Measurements from ENCODE around the gene SOAT2.
A peak's percentile ranks its signal among the peaks of the same experiment; 100 is the strongest.

Gene SOAT2

DNA sequence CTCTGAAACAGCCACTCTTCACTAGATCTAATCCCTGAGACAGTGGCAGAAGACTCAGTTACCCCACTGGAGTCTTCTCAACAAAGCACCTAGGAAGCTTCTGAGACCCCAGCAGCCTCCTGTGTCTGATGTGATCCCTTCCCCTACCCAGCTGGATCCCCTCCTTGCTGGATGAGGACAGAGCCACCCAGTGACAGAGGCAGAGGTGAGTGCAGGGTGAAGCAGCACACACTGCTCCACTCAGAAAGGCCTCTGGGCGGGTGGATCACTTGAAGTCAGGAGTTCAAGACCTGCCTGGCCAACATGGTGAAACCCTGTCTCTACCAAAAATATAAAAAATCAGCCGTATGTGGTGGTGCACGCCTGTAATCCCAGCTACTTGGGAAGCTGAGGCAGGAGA is 26.8 kb upstream of the SOAT2 start:
- TF ChIP-seq EZH2 (IDR thresholded peaks at IDR 0.05; ENCODE audit: borderline replicate concordance, low read length): no peak
- TF ChIP-seq, protein P1, sequence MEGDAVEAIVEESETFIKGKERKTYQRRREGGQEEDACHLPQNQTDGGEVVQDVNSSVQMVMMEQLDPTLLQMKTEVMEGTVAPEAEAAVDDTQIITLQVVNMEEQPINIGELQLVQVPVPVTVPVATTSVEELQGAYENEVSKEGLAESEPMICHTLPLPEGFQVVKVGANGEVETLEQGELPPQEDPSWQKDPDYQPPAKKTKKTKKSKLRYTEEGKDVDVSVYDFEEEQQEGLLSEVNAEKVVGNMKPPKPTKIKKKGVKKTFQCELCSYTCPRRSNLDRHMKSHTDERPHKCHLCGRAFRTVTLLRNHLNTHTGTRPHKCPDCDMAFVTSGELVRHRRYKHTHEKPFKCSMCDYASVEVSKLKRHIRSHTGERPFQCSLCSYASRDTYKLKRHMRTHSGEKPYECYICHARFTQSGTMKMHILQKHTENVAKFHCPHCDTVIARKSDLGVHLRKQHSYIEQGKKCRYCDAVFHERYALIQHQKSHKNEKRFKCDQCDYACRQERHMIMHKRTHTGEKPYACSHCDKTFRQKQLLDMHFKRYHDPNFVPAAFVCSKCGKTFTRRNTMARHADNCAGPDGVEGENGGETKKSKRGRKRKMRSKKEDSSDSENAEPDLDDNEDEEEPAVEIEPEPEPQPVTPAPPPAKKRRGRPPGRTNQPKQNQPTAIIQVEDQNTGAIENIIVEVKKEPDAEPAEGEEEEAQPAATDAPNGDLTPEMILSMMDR (IDR thresholded peaks at IDR 0.05; ENCODE audit: low read length): no peak
- Histone ChIP-seq H4K20me1 (ENCODE audit: insufficient read depth, low read length) (no peaks in the 10 kb centered on the region), H3K27ac (ENCODE audit: low read depth, low read length, poor library complexity, severe bottlenecking) (no peak overlapping the region)

GRCh38 chr12:53077030-53077429 is 26.3 kb upstream of the SOAT2 start:
- Histone ChIP-seq H3K4me3 (ENCODE audit: low read depth, low read length, poor library complexity, severe bottlenecking) (no peak overlapping the region), H4K20me1 (ENCODE audit: insufficient read depth, low read length) (no peaks in the 10 kb centered on the region), H3K27ac (ENCODE audit: low read depth, low read length, poor library complexity, severe bottlenecking) (no peak overlapping the region), H3K4me1 (ENCODE audit: insufficient read depth, low read length, severe bottlenecking) (peaks cover 20% of the 10 kb centered on the region), H3K9me3 (ENCODE audit: low read length) (no peaks in the 10 kb centered on the region), H3K79me2 (ENCODE audit: insufficient read depth, low read length) (no peaks in the 10 kb centered on the region), H3F3A (ENCODE audit: insufficient read depth, low read length) (no peaks in the 10 kb centered on the region), H3K9me2 (ENCODE audit: low read depth, low read length) (no peaks in the 10 kb centered on the region), H3K27me3 (ENCODE audit: insufficient read depth, low read length) (0 out of 2 replicates have a peak, but pooled peaks cover 4% of the 10 kb centered on the region), H3K4me2 (ENCODE audit: low read length) (no peak overlapping the region), H3K9ac (ENCODE audit: low read length) (no peak overlapping the region), H2AFZ (ENCODE audit: low read length) (no peak overlapping the region), H3K36me3 (ENCODE audit: insufficient read depth, low read length) (peaks cover 25% of the 10 kb centered on the region)
- no peak for TF ChIP-seq EZH2 (IDR thresholded peaks at IDR 0.05; ENCODE audit: borderline replicate concordance, low read length)
- TF ChIP-seq, protein P1 (IDR thresholded peaks at IDR 0.05; ENCODE audit: low read length): no peak

More for the DNA sequence above, 26.8 kb upstream of the SOAT2 start:
- no peak overlapping the region for H2AFZ ChIP-seq (ENCODE audit: low read length)
- H3K4me3 ChIP-seq (ENCODE audit: low read depth, low read length, poor library complexity, severe bottlenecking): no peak overlapping the region
- peaks cover 25% of the 10 kb centered on the region for H3K36me3 ChIP-seq (ENCODE audit: insufficient read depth, low read length)
- no peak overlapping the region for H3K9ac ChIP-seq (ENCODE audit: low read length)
- no peaks in the 10 kb centered on the region for H3K9me3 ChIP-seq (ENCODE audit: low read length)
- H3K27me3 ChIP-seq (ENCODE audit: insufficient read depth, low read length): 0 out of 2 replicates have a peak, but pooled peaks cover 4% of the 10 kb centered on the region
- H3K9me2 ChIP-seq (ENCODE audit: low read depth, low read length): no peaks in the 10 kb centered on the region
- H3K4me1 ChIP-seq (ENCODE audit: insufficient read depth, low read length, severe bottlenecking): peaks cover 20% of the 10 kb centered on the region
- H3F3A ChIP-seq (ENCODE audit: insufficient read depth, low read length): no peaks in the 10 kb centered on the region
- no peaks in the 10 kb centered on the region for H3K79me2 ChIP-seq (ENCODE audit: insufficient read depth, low read length)
- no peak overlapping the region for H3K4me2 ChIP-seq (ENCODE audit: low read length)

DNA sequence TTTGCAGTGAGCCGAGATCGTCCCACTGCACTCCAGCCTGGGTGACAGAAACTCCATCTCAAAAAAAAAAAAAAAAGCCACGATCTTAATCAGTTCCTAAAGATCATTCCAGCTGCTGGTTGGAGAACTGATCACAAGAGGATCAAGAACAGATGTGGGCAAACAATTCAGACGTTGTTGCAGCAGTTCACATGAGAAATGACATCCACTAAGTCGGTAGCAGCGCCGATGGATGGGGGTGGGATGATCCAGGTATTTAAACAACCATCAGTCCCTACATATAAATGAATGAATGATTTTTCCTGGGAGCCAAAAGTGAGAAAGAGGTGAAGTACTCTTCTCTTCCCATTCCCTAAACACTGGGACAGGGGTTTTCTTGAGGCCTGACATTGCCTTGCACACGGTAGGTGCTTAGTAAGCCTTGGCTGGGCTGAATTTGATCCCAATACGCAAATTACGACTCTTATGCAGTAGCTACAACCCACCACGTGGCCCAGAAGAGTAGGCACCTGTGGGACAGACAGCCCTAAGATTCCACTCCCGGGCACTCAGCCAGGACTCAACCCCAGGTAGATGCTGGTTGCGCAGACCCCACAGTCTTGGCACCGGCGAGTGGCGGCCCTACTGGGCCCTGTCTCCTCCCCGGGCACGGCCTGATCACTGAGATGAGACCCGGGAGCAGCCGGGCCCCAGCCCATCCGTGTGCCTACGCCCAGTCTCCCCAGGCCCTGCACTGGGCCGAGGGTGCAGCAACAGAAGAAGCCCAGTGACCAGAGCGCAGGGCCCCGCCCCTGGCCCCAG is 24.7 kb upstream of the SOAT2 start:
- no peaks in the 10 kb centered on the region for H3F3A ChIP-seq (ENCODE audit: insufficient read depth, low read length)
- TF ChIP-seq, protein P1 (IDR thresholded peaks at IDR 0.05; ENCODE audit: low read length): no peak
- no peak for TF ChIP-seq EZH2 (IDR thresholded peaks at IDR 0.05; ENCODE audit: borderline replicate concordance, low read length)
- no peaks in the 10 kb centered on the region for H3K9me3 ChIP-seq (ENCODE audit: low read length)
- peaks cover 15% of the 10 kb centered on the region for H3K4me1 ChIP-seq (ENCODE audit: insufficient read depth, low read length, severe bottlenecking)
- peak overlapping the region; percentile 73 for H3K4me3 ChIP-seq (ENCODE audit: low read depth, low read length, poor library complexity, severe bottlenecking)
- H4K20me1 ChIP-seq (ENCODE audit: insufficient read depth, low read length): no peaks in the 10 kb centered on the region
- H3K9ac ChIP-seq (ENCODE audit: low read length): peak overlapping the region; percentile 71
- peak overlapping the region; percentile 22 for H3K27ac ChIP-seq (ENCODE audit: low read depth, low read length, poor library complexity, severe bottlenecking)
- H3K4me2 ChIP-seq (ENCODE audit: low read length): peak overlapping the region; percentile 84
- H3K9me2 ChIP-seq (ENCODE audit: low read depth, low read length): no peaks in the 10 kb centered on the region
- H2AFZ ChIP-seq (ENCODE audit: low read length): no peak overlapping the region
- H3K36me3 ChIP-seq (ENCODE audit: insufficient read depth, low read length): peaks cover 25% of the 10 kb centered on the region
- no peaks in the 10 kb centered on the region for H3K79me2 ChIP-seq (ENCODE audit: insufficient read depth, low read length)
- H3K27me3 ChIP-seq (ENCODE audit: insufficient read depth, low read length): 0 out of 2 replicates have a peak, but pooled peaks cover 4% of the 10 kb centered on the region
